Measurements from ENCODE around the gene RIPOR3.

RIPOR3 gene

DNA sequence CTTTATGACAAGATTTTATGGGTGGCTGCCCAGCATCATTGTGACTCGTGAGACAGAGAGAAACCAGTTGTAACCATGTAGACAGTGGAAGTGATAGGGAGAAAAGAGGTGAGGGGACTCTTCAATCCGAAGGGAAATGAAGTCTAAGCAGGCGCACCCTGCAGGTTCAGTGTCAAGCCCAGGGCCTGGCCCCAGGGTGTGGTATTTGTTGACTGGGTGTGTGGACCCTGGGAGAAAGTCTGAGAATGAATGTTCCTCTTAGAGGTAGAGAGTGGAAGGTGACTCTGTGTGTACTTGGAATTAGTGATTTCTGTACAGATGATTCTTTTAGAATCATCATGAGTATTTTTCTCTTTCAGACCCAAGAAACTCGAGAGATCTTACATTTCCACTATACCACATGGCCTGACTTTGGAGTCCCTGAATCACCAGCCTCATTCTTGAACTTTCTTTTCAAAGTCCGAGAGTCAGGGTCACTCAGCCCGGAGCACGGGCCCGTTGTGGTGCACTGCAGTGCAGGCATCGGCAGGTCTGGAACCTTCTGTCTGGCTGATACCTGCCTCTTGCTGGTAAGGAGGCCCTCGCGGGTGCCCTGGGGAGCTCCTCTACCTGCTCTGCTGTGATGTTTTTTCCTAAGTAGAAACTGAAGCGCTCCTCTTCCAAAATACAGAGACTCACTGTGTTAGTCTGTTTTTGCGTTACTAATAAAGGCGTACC is 113.1 kb downstream of the RIPOR3 start:
- peaks cover 19% of the 10 kb centered on the region for H3K4me1 ChIP-seq (ENCODE audit: control insufficient read depth, insufficient read depth, low read depth, low read length)
- H3K27ac ChIP-seq (ENCODE audit: low read length, poor library complexity, severe bottlenecking), result no peak overlapping the region
- H2AFZ ChIP-seq (ENCODE audit: low read depth, low read length), result no peak overlapping the region
- H3K4ac ChIP-seq (ENCODE audit: low read depth in 1 of 2, low read length in 2 of 2), result peak overlapping the region in 1 of 2 experiments; percentile 35
- no peak overlapping the region for H4K8ac ChIP-seq (ENCODE audit: low read length)
- no peak overlapping the region for H3K9ac ChIP-seq (ENCODE audit: low read length)
- no peak overlapping the region for H3K4me2 ChIP-seq (ENCODE audit: low read length, poor library complexity, severe bottlenecking)
- no peak overlapping the region for H2BK5ac ChIP-seq (ENCODE audit: low read depth, low read length, poor library complexity, severe bottlenecking)
- no peak for DNase-seq
- H2BK12ac ChIP-seq (ENCODE audit: low read length in 2 of 2), result no peak overlapping the region
- 95% methylated on average over 14 of the region's 14 CpGs for WGBS
- H2AK5ac ChIP-seq (ENCODE audit: low read length, severe bottlenecking), result no peak overlapping the region
- H4K91ac ChIP-seq (ENCODE audit: low read length), result no peak overlapping the region
- H3K27me3 ChIP-seq (ENCODE audit: control insufficient read depth in 1 of 2, insufficient read depth in 1 of 2, low read length in 2 of 2), result no peaks in the 10 kb centered on the region
- no peak overlapping the region for H3K18ac ChIP-seq (ENCODE audit: low read depth in 1 of 2, low read length in 2 of 2)
- H3K14ac ChIP-seq (ENCODE audit: low read length in 2 of 2), result no peak overlapping the region
- H3K23ac ChIP-seq (ENCODE audit: low read length in 2 of 2), result no peak overlapping the region
- H3K9me3 ChIP-seq (ENCODE audit: control insufficient read depth, low read length), result no peaks in the 10 kb centered on the region
- peaks cover 40% of the 10 kb centered on the region for H3K79me1 ChIP-seq (replicated peaks; ENCODE audit: low read length, poor library complexity, severe bottlenecking)
- H2BK120ac ChIP-seq (ENCODE audit: low read depth, low read length), result no peak overlapping the region
- no peak overlapping the region for H2BK15ac ChIP-seq (ENCODE audit: low read depth, poor library complexity, severe bottlenecking)
- H3K4me3 ChIP-seq (ENCODE audit: insufficient read depth in 1 of 2, low read depth in 1 of 2, low read length in 2 of 2), result no peak overlapping the region
- peaks cover 79 to 88% of the 10 kb centered on the region in 2 experiments for H3K36me3 ChIP-seq (ENCODE audit: control insufficient read depth in 1 of 2, insufficient read depth in 2 of 2, low read depth in 1 of 2, low read length in 2 of 2)

DNA sequence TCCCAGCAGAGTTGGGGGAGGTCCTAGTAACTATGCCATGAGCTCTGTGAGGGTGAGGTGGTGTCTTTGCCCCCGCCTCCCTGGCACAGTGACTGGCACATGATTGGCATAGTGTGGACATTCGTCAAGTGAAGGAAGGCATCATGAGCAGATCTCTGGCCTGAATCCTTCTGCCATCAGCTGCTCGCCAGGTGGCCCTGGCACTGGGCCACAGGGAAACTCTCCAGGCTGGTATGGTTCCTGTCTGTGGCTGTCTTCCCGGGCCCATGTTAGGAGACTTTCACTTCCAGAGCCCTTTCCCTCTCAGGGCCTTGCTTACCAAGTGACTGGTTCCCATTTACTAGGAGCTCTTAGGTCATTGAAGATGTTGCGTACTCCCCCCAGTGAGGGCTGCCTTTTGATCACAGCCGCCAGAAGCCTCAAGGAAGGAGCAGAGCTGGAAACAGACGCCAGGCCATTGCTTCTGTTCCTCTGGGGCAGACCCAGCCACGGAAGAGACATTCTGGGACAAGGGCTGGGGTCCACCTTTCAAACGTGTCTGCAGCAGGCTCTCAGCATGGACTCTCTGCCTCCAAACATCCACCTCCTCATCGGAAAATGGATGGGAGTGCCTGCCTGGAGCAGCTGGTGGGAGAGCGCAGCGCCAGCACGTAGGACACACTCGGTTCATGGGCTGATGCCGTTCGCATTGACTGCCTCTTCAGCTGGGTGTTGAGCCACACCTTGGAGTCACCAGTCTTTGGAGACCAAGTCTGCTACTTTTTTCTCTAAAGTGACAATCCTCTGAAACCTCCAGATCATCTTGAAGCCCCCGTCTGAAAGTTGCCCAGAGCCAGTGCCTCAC is 113.9 kb downstream of the RIPOR3 start:
- Histone ChIP-seq H3K79me1 (replicated peaks; ENCODE audit: low read length, poor library complexity, severe bottlenecking) (peaks cover 39% of the 10 kb centered on the region), H2BK12ac (ENCODE audit: low read length in 2 of 2) (no peak overlapping the region), H3K27me3 (ENCODE audit: control insufficient read depth in 1 of 2, insufficient read depth in 1 of 2, low read length in 2 of 2) (no peaks in the 10 kb centered on the region), H3K4ac (ENCODE audit: low read depth in 1 of 2, low read length in 2 of 2) (peak overlapping the region in 1 of 2 experiments; percentile 35), H3K18ac (ENCODE audit: low read depth in 1 of 2, low read length in 2 of 2) (no peak overlapping the region), H3K23ac (ENCODE audit: low read length in 2 of 2) (no peak overlapping the region), H3K14ac (ENCODE audit: low read length in 2 of 2) (no peak overlapping the region), H2AK5ac (ENCODE audit: low read length, severe bottlenecking) (peak overlapping the region; percentile 10), H2BK15ac (ENCODE audit: low read depth, poor library complexity, severe bottlenecking) (no peak overlapping the region), H3K9ac (ENCODE audit: low read length) (no peak overlapping the region), H2BK5ac (ENCODE audit: low read depth, low read length, poor library complexity, severe bottlenecking) (no peak overlapping the region), H3K9me3 (ENCODE audit: control insufficient read depth, low read length) (no peaks in the 10 kb centered on the region), H3K36me3 (ENCODE audit: control insufficient read depth in 1 of 2, insufficient read depth in 2 of 2, low read depth in 1 of 2, low read length in 2 of 2) (peaks cover 76 to 80% of the 10 kb centered on the region in 2 experiments), H3K4me2 (ENCODE audit: low read length, poor library complexity, severe bottlenecking) (no peak overlapping the region), H4K8ac (ENCODE audit: low read length) (peak overlapping the region; percentile 19), H2BK120ac (ENCODE audit: low read depth, low read length) (no peak overlapping the region), H3K27ac (ENCODE audit: low read length, poor library complexity, severe bottlenecking) (no peak overlapping the region), H2AFZ (ENCODE audit: low read depth, low read length) (no peak overlapping the region), H3K4me1 (ENCODE audit: control insufficient read depth, insufficient read depth, low read depth, low read length) (peaks cover 24% of the 10 kb centered on the region), H4K91ac (ENCODE audit: low read length) (no peak overlapping the region), H3K4me3 (ENCODE audit: insufficient read depth in 1 of 2, low read depth in 1 of 2, low read length in 2 of 2) (no peak overlapping the region)
- 96% methylated on average over 17 of the region's 17 CpGs for WGBS
- DNase-seq, result no peak

DNA sequence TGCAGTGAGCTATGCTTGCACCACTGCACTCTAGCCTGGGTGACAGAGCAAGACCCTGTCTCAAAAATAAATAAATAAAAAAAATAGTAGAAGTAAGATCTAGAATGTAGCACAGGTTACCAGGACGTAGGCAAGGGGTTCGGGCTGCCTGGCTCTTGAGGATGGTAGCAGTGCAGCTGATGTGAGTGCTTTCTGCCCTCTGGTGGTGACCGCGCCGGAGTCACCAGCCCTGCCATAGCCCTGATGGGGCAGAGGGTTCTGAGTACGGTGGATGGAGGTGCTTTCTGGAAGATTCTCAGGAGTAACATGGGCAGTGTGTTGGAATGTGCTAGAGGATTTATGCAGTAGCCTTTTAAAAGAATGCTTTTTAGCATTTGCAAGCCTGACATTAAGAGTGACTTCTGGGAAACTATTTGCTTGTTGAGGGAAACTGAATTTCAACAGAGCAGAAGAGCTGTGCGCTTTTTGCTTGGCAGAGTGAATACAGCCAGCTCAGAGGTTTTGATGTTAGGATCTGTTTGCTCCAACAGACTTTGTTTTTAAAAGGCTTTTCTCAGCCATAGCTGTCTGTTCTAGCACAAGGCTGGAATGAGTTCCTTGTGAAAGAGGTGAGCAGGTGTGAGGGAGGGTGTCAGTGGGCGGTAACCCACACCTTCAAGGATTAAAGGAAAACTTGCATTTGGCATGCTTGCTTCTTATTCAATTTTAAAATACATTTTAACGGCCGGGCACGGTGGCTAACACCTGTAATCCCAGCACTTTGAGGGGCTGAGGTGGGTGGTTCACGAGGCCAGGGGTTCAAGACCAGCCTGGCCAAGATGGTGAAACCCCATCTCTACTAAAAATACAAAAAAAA is 115.2 kb downstream of the RIPOR3 start:
- H3K79me1 ChIP-seq (replicated peaks; ENCODE audit: low read length, poor library complexity, severe bottlenecking), result peaks cover 38% of the 10 kb centered on the region
- no peak overlapping the region for H2BK120ac ChIP-seq (ENCODE audit: low read depth, low read length)
- H3K9ac ChIP-seq (ENCODE audit: low read length), result peak overlapping the region; percentile 3
- no peak overlapping the region for H2AK5ac ChIP-seq (ENCODE audit: low read length, severe bottlenecking)
- H3K4ac ChIP-seq (ENCODE audit: low read depth in 1 of 2, low read length in 2 of 2), result no peak overlapping the region
- H3K27me3 ChIP-seq (ENCODE audit: control insufficient read depth in 1 of 2, insufficient read depth in 1 of 2, low read length in 2 of 2), result no peaks in the 10 kb centered on the region
- H4K91ac ChIP-seq (ENCODE audit: low read length), result no peak overlapping the region
- H2BK5ac ChIP-seq (ENCODE audit: low read depth, low read length, poor library complexity, severe bottlenecking), result no peak overlapping the region
- H2AFZ ChIP-seq (ENCODE audit: low read depth, low read length), result no peak overlapping the region
- no peaks in the 10 kb centered on the region for H3K9me3 ChIP-seq (ENCODE audit: control insufficient read depth, low read length)
- H3K23ac ChIP-seq (ENCODE audit: low read length in 2 of 2), result no peak overlapping the region
- H3K18ac ChIP-seq (ENCODE audit: low read depth in 1 of 2, low read length in 2 of 2), result no peak overlapping the region
- H4K8ac ChIP-seq (ENCODE audit: low read length), result no peak overlapping the region
- DNase-seq, result peak; percentile 72
- no peak overlapping the region for H3K27ac ChIP-seq (ENCODE audit: low read length, poor library complexity, severe bottlenecking)
- no peak overlapping the region for H3K4me3 ChIP-seq (ENCODE audit: insufficient read depth in 1 of 2, low read depth in 1 of 2, low read length in 2 of 2)
- peaks cover 23% of the 10 kb centered on the region for H3K4me1 ChIP-seq (ENCODE audit: control insufficient read depth, insufficient read depth, low read depth, low read length)
- H3K4me2 ChIP-seq (ENCODE audit: low read length, poor library complexity, severe bottlenecking), result no peak overlapping the region
- no peak overlapping the region for H3K14ac ChIP-seq (ENCODE audit: low read length in 2 of 2)
- no peak overlapping the region for H2BK15ac ChIP-seq (ENCODE audit: low read depth, poor library complexity, severe bottlenecking)
- H3K36me3 ChIP-seq (ENCODE audit: control insufficient read depth in 1 of 2, insufficient read depth in 2 of 2, low read depth in 1 of 2, low read length in 2 of 2), result peaks cover 66 to 68% of the 10 kb centered on the region in 2 experiments
- no peak overlapping the region for H2BK12ac ChIP-seq (ENCODE audit: low read length in 2 of 2)
- 72% methylated on average over 12 of the region's 12 CpGs for WGBS

Measured in mesenchymal stem cell (in vitro differentiated cells and primary cell).